Measurements from ENCODE around the gene RAB3GAP1.

DNA sequence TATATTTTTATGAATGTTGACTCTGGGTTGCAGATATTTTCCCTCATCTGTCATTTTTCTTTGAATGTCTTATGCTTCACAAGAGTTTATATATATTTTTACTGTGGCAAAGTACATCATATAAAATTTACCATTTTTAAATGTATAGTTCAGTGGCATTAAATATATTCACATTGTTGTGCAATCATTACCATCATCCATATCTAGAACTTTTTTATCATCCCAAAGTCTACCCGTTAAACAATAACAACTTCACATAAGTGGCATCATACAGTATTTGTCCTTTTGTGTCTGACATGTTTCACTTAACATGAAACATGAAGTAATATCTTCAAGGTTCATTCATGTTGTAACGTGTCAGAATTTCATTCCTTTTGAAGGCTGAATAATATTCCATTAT is 24.5 kb downstream of the RAB3GAP1 start:
- TF ChIP-seq RARB (CRISPR knock-in tag; IDR thresholded peaks at IDR 0.05): no peak
- TF ChIP-seq CSDC2 (CRISPR knock-in tag; IDR thresholded peaks at IDR 0.05): no peak
- TF ChIP-seq, protein P1, sequence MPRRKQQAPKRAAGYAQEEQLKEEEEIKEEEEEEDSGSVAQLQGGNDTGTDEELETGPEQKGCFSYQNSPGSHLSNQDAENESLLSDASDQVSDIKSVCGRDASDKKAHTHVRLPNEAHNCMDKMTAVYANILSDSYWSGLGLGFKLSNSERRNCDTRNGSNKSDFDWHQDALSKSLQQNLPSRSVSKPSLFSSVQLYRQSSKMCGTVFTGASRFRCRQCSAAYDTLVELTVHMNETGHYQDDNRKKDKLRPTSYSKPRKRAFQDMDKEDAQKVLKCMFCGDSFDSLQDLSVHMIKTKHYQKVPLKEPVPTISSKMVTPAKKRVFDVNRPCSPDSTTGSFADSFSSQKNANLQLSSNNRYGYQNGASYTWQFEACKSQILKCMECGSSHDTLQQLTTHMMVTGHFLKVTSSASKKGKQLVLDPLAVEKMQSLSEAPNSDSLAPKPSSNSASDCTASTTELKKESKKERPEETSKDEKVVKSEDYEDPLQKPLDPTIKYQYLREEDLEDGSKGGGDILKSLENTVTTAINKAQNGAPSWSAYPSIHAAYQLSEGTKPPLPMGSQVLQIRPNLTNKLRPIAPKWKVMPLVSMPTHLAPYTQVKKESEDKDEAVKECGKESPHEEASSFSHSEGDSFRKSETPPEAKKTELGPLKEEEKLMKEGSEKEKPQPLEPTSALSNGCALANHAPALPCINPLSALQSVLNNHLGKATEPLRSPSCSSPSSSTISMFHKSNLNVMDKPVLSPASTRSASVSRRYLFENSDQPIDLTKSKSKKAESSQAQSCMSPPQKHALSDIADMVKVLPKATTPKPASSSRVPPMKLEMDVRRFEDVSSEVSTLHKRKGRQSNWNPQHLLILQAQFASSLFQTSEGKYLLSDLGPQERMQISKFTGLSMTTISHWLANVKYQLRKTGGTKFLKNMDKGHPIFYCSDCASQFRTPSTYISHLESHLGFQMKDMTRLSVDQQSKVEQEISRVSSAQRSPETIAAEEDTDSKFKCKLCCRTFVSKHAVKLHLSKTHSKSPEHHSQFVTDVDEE (CRISPR knock-in tag; IDR thresholded peaks at IDR 0.05): no peak
- TF ChIP-seq PATZ1 (CRISPR knock-in tag; IDR thresholded peaks at IDR 0.05; ENCODE audit: borderline replicate concordance): no peak
- no peak for TF ChIP-seq TCF4 (CRISPR knock-in tag; IDR thresholded peaks at IDR 0.05; ENCODE audit: borderline replicate concordance)
- no peak for TF ChIP-seq BACH2 (CRISPR knock-in tag; IDR thresholded peaks at IDR 0.05; ENCODE audit: borderline replicate concordance)
- no peak for TF ChIP-seq POU6F1 (CRISPR knock-in tag; IDR thresholded peaks at IDR 0.05; ENCODE audit: borderline replicate concordance, low read depth)
- no peak for TF ChIP-seq SNAI2 (CRISPR knock-in tag; IDR thresholded peaks at IDR 0.05)
- no peak for TF ChIP-seq GLIS3 (CRISPR knock-in tag; IDR thresholded peaks at IDR 0.05)
- TF ChIP-seq TOX (CRISPR knock-in tag; IDR thresholded peaks at IDR 0.05; ENCODE audit: borderline replicate concordance): no peak
